22Rv1 (cell line): ENCODE measurements around the gene UBE2G1.

ENCODE experiments used
- ZFX ChIP-seq: fragments of 450-650 bp; IDR thresholded peaks from 2 replicates; pipeline ENCODE4 v1.6.1; 2017; ENCODE audit warnings: antibody characterized with exemption, borderline replicate concordance
- TF ChIP-seq, protein P1 (sequence below): fragments of 450-650 bp; IDR thresholded peaks from 2 replicates; pipeline ENCODE4 v1.5.1; 2017; ENCODE audit warnings: mild to moderate bottlenecking

DNA sequence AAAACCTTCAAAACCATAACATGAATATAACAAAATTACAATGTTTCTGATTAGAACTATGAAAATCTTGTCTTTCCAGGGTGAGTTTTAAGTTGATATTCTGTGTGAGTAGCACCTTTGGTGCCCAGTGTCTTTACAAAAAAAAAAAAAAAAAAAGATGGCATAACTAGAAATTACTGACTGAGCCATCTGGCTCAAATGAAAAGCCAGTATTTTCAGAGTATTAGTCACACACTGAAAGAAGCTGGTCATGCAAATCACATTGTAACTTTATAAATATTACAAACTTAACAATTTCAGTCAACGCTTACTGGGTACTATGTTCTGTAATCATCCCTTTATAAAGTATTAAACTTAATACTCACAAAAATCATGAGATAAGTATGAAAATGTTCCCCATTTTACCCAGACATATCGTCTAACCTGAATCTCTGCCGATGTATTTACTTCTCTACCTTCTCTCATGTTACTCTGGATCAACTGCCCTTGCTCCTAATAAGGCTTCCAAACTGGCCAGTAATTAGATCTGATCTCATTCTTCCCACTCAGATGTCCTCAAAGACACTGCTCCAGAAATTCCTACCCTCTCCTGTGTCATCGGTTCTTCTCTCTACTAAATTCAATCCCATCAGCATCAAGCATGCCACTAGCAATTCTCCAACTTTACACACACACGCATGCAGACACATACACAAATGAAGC lies 25.4 kb downstream of the UBE2G1 start:
- TF ChIP-seq, protein P1, sequence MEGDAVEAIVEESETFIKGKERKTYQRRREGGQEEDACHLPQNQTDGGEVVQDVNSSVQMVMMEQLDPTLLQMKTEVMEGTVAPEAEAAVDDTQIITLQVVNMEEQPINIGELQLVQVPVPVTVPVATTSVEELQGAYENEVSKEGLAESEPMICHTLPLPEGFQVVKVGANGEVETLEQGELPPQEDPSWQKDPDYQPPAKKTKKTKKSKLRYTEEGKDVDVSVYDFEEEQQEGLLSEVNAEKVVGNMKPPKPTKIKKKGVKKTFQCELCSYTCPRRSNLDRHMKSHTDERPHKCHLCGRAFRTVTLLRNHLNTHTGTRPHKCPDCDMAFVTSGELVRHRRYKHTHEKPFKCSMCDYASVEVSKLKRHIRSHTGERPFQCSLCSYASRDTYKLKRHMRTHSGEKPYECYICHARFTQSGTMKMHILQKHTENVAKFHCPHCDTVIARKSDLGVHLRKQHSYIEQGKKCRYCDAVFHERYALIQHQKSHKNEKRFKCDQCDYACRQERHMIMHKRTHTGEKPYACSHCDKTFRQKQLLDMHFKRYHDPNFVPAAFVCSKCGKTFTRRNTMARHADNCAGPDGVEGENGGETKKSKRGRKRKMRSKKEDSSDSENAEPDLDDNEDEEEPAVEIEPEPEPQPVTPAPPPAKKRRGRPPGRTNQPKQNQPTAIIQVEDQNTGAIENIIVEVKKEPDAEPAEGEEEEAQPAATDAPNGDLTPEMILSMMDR, result no peak
- no peak for TF ChIP-seq ZFX
